RWPE2 (cell line): ENCODE data around the gene KLC1.

ENCODE experiments used
- ATAC-seq: fragments of 200-7000 bp; cut with Tn5 transposase; 3 replicates; pipeline ENCODE4 v1.9.1; 2021; ENCODE audit warnings: low read depth
- DNase-seq: peaks from one replicate; pipeline ENCODE4 v3.0.0-alpha.2; 2020; ENCODE audit warnings: low spot score
- H3K27ac ChIP-seq: fragments of 450-650 bp; 2 replicates; pipeline ENCODE4 v1.5.1; 2017; ENCODE audit warnings: mild to moderate bottlenecking; ENCODE audit not compliant: poor library complexity, severe bottlenecking
- H3K27me3 ChIP-seq: fragments of 250-450 bp; sonication (Bioruptor Pico); 2 replicates; pipeline ENCODE4 v1.5.1; 2021; ENCODE audit warnings: mild to moderate bottlenecking, moderate library complexity; ENCODE audit not compliant: insufficient read depth, poor library complexity, severe bottlenecking
- H3K36me3 ChIP-seq: fragments of 250-450 bp; sonication (Bioruptor Pico); 2 replicates; pipeline ENCODE4 v1.5.1; 2020; ENCODE audit warnings: low read depth, mild to moderate bottlenecking, moderate library complexity
- H3K4me1 ChIP-seq: fragments of 250-450 bp; sonication (Bioruptor Pico); 2 replicates; pipeline ENCODE4 v1.5.1; 2021; ENCODE audit warnings: mild to moderate bottlenecking, moderate library complexity; ENCODE audit not compliant: insufficient read depth, poor library complexity, severe bottlenecking
- H3K4me3 ChIP-seq: fragments of 250-450 bp; sonication (Bioruptor Pico); 2 replicates; pipeline ENCODE4 v1.5.1; 2021; ENCODE audit warnings: mild to moderate bottlenecking, moderate library complexity; ENCODE audit not compliant: severe bottlenecking
- H3K9me3 ChIP-seq: fragments of 250-450 bp; sonication (Bioruptor Pico); 2 replicates; pipeline ENCODE4 v1.5.1; 2021; ENCODE audit warnings: mild to moderate bottlenecking, moderate library complexity; ENCODE audit not compliant: severe bottlenecking
- TF ChIP-seq, protein P1 (sequence below): fragments of 450-650 bp; IDR thresholded peaks from one replicate; pipeline ENCODE4 v1.5.1; 2017; ENCODE audit warnings: mild to moderate bottlenecking, moderate library complexity; ENCODE audit not compliant: poor library complexity, severe bottlenecking

The KLC1 gene

DNA sequence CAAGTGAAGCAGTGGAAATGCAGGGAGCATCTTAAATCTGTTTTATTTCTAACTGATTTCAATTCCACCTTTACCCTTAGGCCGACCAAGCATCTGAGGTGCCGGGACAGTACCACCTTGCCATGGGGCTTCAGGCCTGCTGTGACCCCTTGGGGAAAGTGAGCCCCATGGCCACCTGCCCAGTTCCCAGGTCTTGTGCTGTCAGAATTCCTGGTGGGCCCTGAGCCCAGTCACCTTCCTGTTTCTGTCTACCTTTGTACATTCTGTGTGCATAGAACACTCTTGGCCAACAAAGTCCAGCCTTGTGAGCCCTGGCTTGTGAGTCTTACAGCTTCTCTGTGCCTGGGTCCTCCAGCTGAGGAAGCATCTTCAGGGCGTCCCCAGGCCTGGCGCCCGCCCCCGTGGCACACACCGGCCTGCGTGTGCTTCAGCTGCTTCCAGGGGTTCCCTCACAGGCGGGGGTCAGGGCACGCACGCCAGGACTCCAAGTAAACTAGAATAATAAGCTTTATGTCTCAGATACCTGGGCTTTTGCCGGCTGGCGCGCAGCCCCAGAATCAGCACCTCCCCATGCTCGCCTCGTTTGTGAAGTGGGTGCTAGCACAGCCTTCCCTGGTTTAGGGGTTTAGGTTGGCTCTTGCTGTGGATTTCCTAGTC, 96.9 kb downstream of the KLC1 start:
- Histone ChIP-seq H3K27me3 (no peaks in the 10 kb centered on the region), H3K27ac (no peak overlapping the region), H3K36me3 (peaks cover 56% of the 10 kb centered on the region), H3K9me3 (no peaks in the 10 kb centered on the region), H3K4me1 (peaks cover 6% of the 10 kb centered on the region), H3K4me3 (no peak overlapping the region)
- TF ChIP-seq, protein P1, sequence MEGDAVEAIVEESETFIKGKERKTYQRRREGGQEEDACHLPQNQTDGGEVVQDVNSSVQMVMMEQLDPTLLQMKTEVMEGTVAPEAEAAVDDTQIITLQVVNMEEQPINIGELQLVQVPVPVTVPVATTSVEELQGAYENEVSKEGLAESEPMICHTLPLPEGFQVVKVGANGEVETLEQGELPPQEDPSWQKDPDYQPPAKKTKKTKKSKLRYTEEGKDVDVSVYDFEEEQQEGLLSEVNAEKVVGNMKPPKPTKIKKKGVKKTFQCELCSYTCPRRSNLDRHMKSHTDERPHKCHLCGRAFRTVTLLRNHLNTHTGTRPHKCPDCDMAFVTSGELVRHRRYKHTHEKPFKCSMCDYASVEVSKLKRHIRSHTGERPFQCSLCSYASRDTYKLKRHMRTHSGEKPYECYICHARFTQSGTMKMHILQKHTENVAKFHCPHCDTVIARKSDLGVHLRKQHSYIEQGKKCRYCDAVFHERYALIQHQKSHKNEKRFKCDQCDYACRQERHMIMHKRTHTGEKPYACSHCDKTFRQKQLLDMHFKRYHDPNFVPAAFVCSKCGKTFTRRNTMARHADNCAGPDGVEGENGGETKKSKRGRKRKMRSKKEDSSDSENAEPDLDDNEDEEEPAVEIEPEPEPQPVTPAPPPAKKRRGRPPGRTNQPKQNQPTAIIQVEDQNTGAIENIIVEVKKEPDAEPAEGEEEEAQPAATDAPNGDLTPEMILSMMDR = no peak
- DNase-seq (no peak), ATAC-seq (no peak)

DNA sequence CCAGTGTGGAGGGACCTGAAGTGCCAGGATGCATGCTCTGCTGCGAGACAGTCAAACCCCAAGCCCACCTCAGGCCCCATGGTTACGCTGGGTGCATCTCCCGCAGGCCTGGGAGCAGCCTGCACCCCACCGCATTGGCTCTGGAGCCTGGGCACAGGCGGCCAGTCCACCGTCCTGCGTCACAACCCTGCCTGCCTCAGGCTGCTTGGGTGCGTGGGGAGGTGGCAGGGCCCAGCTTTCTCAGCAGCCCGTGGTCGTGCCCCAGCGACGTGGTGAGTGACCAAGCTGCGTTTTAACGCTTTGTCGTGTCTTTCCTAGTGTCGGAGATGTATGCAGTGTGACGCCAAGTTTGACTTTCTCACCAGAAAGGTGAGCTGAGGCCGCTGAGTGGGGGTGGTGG, 97.5 kb downstream of the KLC1 start:
- Histone ChIP-seq H3K27ac (no peak overlapping the region), H3K27me3 (no peaks in the 10 kb centered on the region), H3K9me3 (no peaks in the 10 kb centered on the region), H3K4me1 (peaks cover 5% of the 10 kb centered on the region), H3K4me3 (no peak overlapping the region), H3K36me3 (peaks cover 59% of the 10 kb centered on the region)
- ATAC-seq = no peak
- TF ChIP-seq, protein P1 = no peak
- no peak for DNase-seq

- no peak for DNase-seq
- H3K4me1 ChIP-seq = no peaks in the 10 kb centered on the region
- peaks cover 63% of the 10 kb centered on the region for H3K36me3 ChIP-seq
- no peak overlapping the region for H3K27ac ChIP-seq
- no peak for ATAC-seq
- no peak overlapping the region for H3K4me3 ChIP-seq
- no peaks in the 10 kb centered on the region for H3K27me3 ChIP-seq
- TF ChIP-seq, protein P1 = no peak
- H3K9me3 ChIP-seq = no peaks in the 10 kb centered on the region
Observed at GRCh38 chr14:103727313-103727980, 98.4 kb downstream of the KLC1 start.

GRCh38 chr14:103728141-103728540, 99.1 kb downstream of the KLC1 start:
- no peak for ATAC-seq
- Histone ChIP-seq H3K4me1 (no peaks in the 10 kb centered on the region), H3K27ac (no peak overlapping the region), H3K4me3 (no peak overlapping the region), H3K36me3 (peaks cover 70% of the 10 kb centered on the region), H3K9me3 (no peaks in the 10 kb centered on the region), H3K27me3 (no peaks in the 10 kb centered on the region)
- no peak for DNase-seq
- TF ChIP-seq, protein P1 = no peak

- Histone ChIP-seq H3K27ac (no peak overlapping the region), H3K27me3 (no peaks in the 10 kb centered on the region)
Observed at GRCh38 chr14:103728721-103729120, 99.7 kb downstream of the KLC1 start.

More at GRCh38 chr14:103728721-103729120, 99.7 kb downstream of the KLC1 start:
- Histone ChIP-seq H3K4me3 (no peak overlapping the region), H3K36me3 (peaks cover 76% of the 10 kb centered on the region), H3K9me3 (no peaks in the 10 kb centered on the region), H3K4me1 (no peaks in the 10 kb centered on the region)
- no peak for ATAC-seq
- TF ChIP-seq, protein P1 = no peak
- DNase-seq = no peak
